ENCODE measurements around the gene ABCF3. TPM values are rescaled to one million over a fixed set of nuclear protein-coding genes. Genes with fewer than 3 reads are reported as not detected.
"Not testable (repeated sequence)": the region's sequence is repeated elsewhere in the genome, so short reads cannot be mapped to it uniquely, and the experiment has no call there.

Gene ABCF3
- total RNA-seq, 4 donors from 2014 or later = 58.6 to 286 (median 133) TPM

GRCh38 chr3:184148076-184148475 lies 37.9 kb upstream of the ABCF3 start:
- H3K4me1 ChIP-seq = peaks cover 0 to 12% (median 0%) of the 10 kb centered on the region in 4 donors
- 64 to 83% methylated on average over 3 of the region's 3 CpGs for WGBS, 2 donors (ENCODE audit: low coverage in 1 of 2)
- H3K27ac ChIP-seq = no peak overlapping the region
- DNase-seq = no peak
- H3K27me3 ChIP-seq = no peaks in the 10 kb centered on the region
- peaks cover 0 to 22% (median 7%) of the 10 kb centered on the region in 4 donors for H3K36me3 ChIP-seq
- H3K9me3 ChIP-seq = no peaks in the 10 kb centered on the region
- intact Hi-C loops (cut with DNase I; ENCODE audit: low total_unique reads) = loop anchor here (10.0 kb wide), 1 partner anchor 87 kb away; no protein-coding TSS in a partner anchor
- TF ChIP-seq EP300 (IDR thresholded peaks at IDR 0.05; ENCODE audit: low read depth) (no peak), POLR2AphosphoS5 (IDR thresholded peaks at IDR 0.05) (no peak), CTCF (IDR thresholded peaks at IDR 0.05) (no peak), POLR2A (IDR thresholded peaks at IDR 0.05) (no peak)
- H3K4me3 ChIP-seq = no peak overlapping the region
- in situ Hi-C loops (cut with MboI; ENCODE audit: low pct_ligation_motif_present in 1 of 4, low pct_unique_long_range_greater_than_20kb in 1 of 4, low sequenced_read_pairs in 3 of 4) = loop anchor here in 2 of 4 donors (25.0 kb wide), 2 partner anchors 89 to 261 kb away; partner anchors contain the start of genes ALG3 (in 1 of the 2), EEF1AKMT4 (in 1 of the 2), PARL (in 1 of the 2) and VWA5B2 (in 1 of the 2)

- in situ Hi-C loops (cut with MboI; ENCODE audit: low pct_ligation_motif_present in 1 of 4, low pct_unique_long_range_greater_than_20kb in 1 of 4, low sequenced_read_pairs in 3 of 4) (loop anchor here in 2 of 4 donors (25.0 kb wide), 2 partner anchors 88 to 262 kb away; partner anchors contain the start of genes ALG3 (in 1 of the 2), EEF1AKMT4 (in 1 of the 2), PARL (in 1 of the 2) and VWA5B2 (in 1 of the 2)), intact Hi-C loops (cut with DNase I; ENCODE audit: low total_unique reads) (loop anchor here (10.0 kb wide), 1 partner anchor 86 kb away; no protein-coding TSS in a partner anchor)
Measured at GRCh38 chr3:184149123-184149522, 36.9 kb upstream of the ABCF3 start.

GRCh38 chr3:184149770-184150169 lies 36.2 kb upstream of the ABCF3 start:
- H3K9me3 ChIP-seq, H3K4me3 ChIP-seq, H3K27me3 ChIP-seq, H3K27ac ChIP-seq, DNase-seq, H3K36me3 ChIP-seq: not testable (repeated sequence)
- intact Hi-C loops (cut with DNase I; ENCODE audit: low total_unique reads) = loop anchor here (10.0 kb wide), 1 partner anchor 85 kb away; no protein-coding TSS in a partner anchor
- peaks cover 0 to 23% (median 4%) of the 10 kb centered on the region in 4 donors for H3K4me1 ChIP-seq
- WGBS, 2 donors (ENCODE audit: low coverage in 1 of 2) = 71% methylated on average over 6 of the region's 6 CpGs; no CpG with 5 or more reads in 1 of the 2 donors
- in situ Hi-C loops (cut with MboI; ENCODE audit: low pct_ligation_motif_present in 1 of 4, low pct_unique_long_range_greater_than_20kb in 1 of 4, low sequenced_read_pairs in 3 of 4) = loop anchor here in 2 of 4 donors (25.0 kb wide), 2 partner anchors 88 to 262 kb away; partner anchors contain the start of genes ALG3 (in 1 of the 2), EEF1AKMT4 (in 1 of the 2), PARL (in 1 of the 2) and VWA5B2 (in 1 of the 2)

More at GRCh38 chr3:184149123-184149522, 36.9 kb upstream of the ABCF3 start:
- Histone ChIP-seq H3K36me3 (peaks cover 0 to 12% (median 2%) of the 10 kb centered on the region in 4 donors), H3K9me3 (no peaks in the 10 kb centered on the region), H3K27me3 (no peaks in the 10 kb centered on the region), H3K4me1 (peaks cover 0 to 18% (median 2%) of the 10 kb centered on the region in 4 donors), H3K4me3 (no peak overlapping the region), H3K27ac (no peak overlapping the region)
- 90 to 92% methylated on average over 3 to 6 of the region's 6 CpGs for WGBS, 2 donors (ENCODE audit: low coverage in 1 of 2)
- TF ChIP-seq POLR2A (IDR thresholded peaks at IDR 0.05) = no peak
- no peak for TF ChIP-seq EP300 (IDR thresholded peaks at IDR 0.05; ENCODE audit: low read depth)
- no peak for TF ChIP-seq POLR2AphosphoS5 (IDR thresholded peaks at IDR 0.05)
- TF ChIP-seq CTCF (IDR thresholded peaks at IDR 0.05) = no peak
- no peak for DNase-seq

- TF ChIP-seq EP300 (IDR thresholded peaks at IDR 0.05; ENCODE audit: low read depth) (no peak), POLR2AphosphoS5 (IDR thresholded peaks at IDR 0.05) (peak; percentile 42 to 66 (median 61)), POLR2A (IDR thresholded peaks at IDR 0.05) (peak; percentile 11), CTCF (IDR thresholded peaks at IDR 0.05) (no peak)
- Histone ChIP-seq H3K4me1 (peaks cover 14 to 43% (median 29%) of the 10 kb centered on the region in 4 donors), H3K27me3 (no peaks in the 10 kb centered on the region), H3K4me3 (peak within 1 kb of the TSS; percentile 58 to 93 (median 88)), H3K36me3 (no peaks in the 10 kb centered on the region), H3K27ac (peak within 1 kb of the TSS; percentile 91 to 98 (median 93)), H3K9me3 (no peaks in the 10 kb centered on the region)
- intact Hi-C loops (cut with DNase I; ENCODE audit: low total_unique reads) = no loop called here
- DNase-seq = peak; percentile 77
- 1% methylated on average over 72 of the region's 84 CpGs; no CpG with 5 or more reads in 1 of the 2 donors for WGBS, 2 donors (ENCODE audit: low coverage in 1 of 2)
- in situ Hi-C loops (cut with MboI; ENCODE audit: low pct_ligation_motif_present in 1 of 4, low pct_unique_long_range_greater_than_20kb in 1 of 4, low sequenced_read_pairs in 3 of 4) = no loop called here
Measured at GRCh38 chr3:184154885-184155643, 30.9 kb upstream of the ABCF3 start, which contains the start of gene DVL3. DVL3 (plus strand) TSS chr3:184155377; CDS start chr3:184155636, 259 bp downstream.
